GM23248 (cell line): ENCODE data around the gene GNAI2. TPM values are rescaled to one million over a fixed set of nuclear protein-coding genes. Genes with fewer than 3 reads are reported as not detected.

ENCODE experiments used
- DNase-seq: peaks from one replicate; pipeline ENCODE4 v3.0.0-alpha.2; 2015
- H2AFZ ChIP-seq: fragments of 200-600 bp; sonication (generic); 2 replicates; pipeline ENCODE4 v1.6.1; 2016; ENCODE audit warnings: antibody characterized with exemption
- H3F3A ChIP-seq: fragments of 200-600 bp; sonication (generic); 2 replicates; pipeline ENCODE4 v1.6.1; 2016; ENCODE audit warnings: mild to moderate bottlenecking, antibody characterized with exemption, mixed run types; ENCODE audit not compliant: insufficient read depth
- H3K27ac ChIP-seq: fragments of 200-600 bp; sonication (generic); 2 replicates; pipeline ENCODE4 v1.5.1; 2016; ENCODE audit warnings: mild to moderate bottlenecking
- H3K27me3 ChIP-seq: fragments of 200-600 bp; sonication (generic); replicated peaks from 2 replicates; pipeline ENCODE4 v1.6.1; 2016; ENCODE audit warnings: mild to moderate bottlenecking; ENCODE audit not compliant: insufficient read depth
- H3K36me3 ChIP-seq: fragments of 200-600 bp; sonication (generic); 2 replicates; pipeline ENCODE4 v1.6.1; 2016; ENCODE audit warnings: low read depth, mild to moderate bottlenecking
- H3K4me1 ChIP-seq: fragments of 200-600 bp; sonication (generic); 2 replicates; pipeline ENCODE4 v1.6.1; 2016; ENCODE audit warnings: mild to moderate bottlenecking; ENCODE audit not compliant: insufficient read depth
- H3K4me2 ChIP-seq: fragments of 200-600 bp; sonication (generic); one replicate; pipeline ENCODE4 v1.6.1; 2016; ENCODE audit warnings: mild to moderate bottlenecking; ENCODE audit not compliant: unreplicated experiment
- H3K4me3 ChIP-seq: fragments of 200-600 bp; sonication (generic); 2 replicates; pipeline ENCODE4 v1.5.1; 2016; ENCODE audit warnings: mild to moderate bottlenecking
- H3K79me2 ChIP-seq: fragments of 200-600 bp; sonication (generic); 2 replicates; pipeline ENCODE4 v1.6.1; 2016; ENCODE audit warnings: mild to moderate bottlenecking; ENCODE audit not compliant: insufficient read depth
- H3K9ac ChIP-seq: fragments of 200-600 bp; sonication (generic); 2 replicates; pipeline ENCODE4 v1.6.1; 2016; ENCODE audit warnings: mild to moderate bottlenecking
- H3K9me2 ChIP-seq: fragments of 200-600 bp; sonication (generic); 2 replicates; pipeline ENCODE4 v1.6.1; 2016; ENCODE audit warnings: mixed run types, mild to moderate bottlenecking, moderate library complexity; ENCODE audit not compliant: insufficient read depth
- H3K9me3 ChIP-seq: fragments of 200-600 bp; sonication (generic); one replicate; pipeline ENCODE4 v1.6.1; 2017; ENCODE audit warnings: low read depth
- H4K20me1 ChIP-seq: fragments of 200-600 bp; sonication (generic); 2 replicates; pipeline ENCODE4 v1.6.0; 2016; ENCODE audit not compliant: insufficient read depth
- EZH2 ChIP-seq: fragments of 200-600 bp; sonication (generic); IDR thresholded peaks from 2 replicates; pipeline ENCODE4 v1.6.1; 2018; ENCODE audit warnings: antibody characterized with exemption, mild to moderate bottlenecking; ENCODE audit not compliant: insufficient read depth, poor library complexity, severe bottlenecking
- EZH2phosphoT487 ChIP-seq: fragments of 200-600 bp; sonication (generic); IDR thresholded peaks from 2 replicates; pipeline ENCODE4 v1.6.1; 2018; ENCODE audit warnings: antibody characterized with exemption, moderate library complexity, mild to moderate bottlenecking, low read depth; ENCODE audit not compliant: insufficient read depth
- WGBS, 2 experiments: methylation state at CpG; one replicate each; pipeline ENCODE4 v1.1.6; 2015 to 2017; ENCODE audit warnings: low lambda C conversion rate in 2 of 2, low coverage in 1 of 2; ENCODE audit errors: missing lambda C conversion rate in 2 of 2; 5-methylcytosine and 5-hydroxymethylcytosine counted together
- in situ Hi-C: fragments of 300-500 bp; cut with MboI; formaldehyde crosslinking; loops from 2 replicates; pipeline ENCODE4 v1.15.0; 2020
- polyA plus RNA-seq: library from polyadenylated mRNA; unstranded; fragments of >200 nt; fragmentation: Nextera tagmentation; extraction: Ambion mirVana; gene quantifications from 2 replicates; pipeline ENCODE4 v1.2.1, GENCODE V29; 2016
- total RNA-seq: library from RNA; depleted of rRNA; stranded (reverse); fragments of >200 nt; shearing (Covaris generic); gene quantifications from 2 replicates; pipeline ENCODE4 v1.2.3, GENCODE V29; 2014

Gene GNAI2
- total and polyA plus RNA-seq, 2 experiments from 2014 or later: 424 to 427 TPM

- peaks cover 28% of the 10 kb centered on the region for H3K4me1 ChIP-seq
- H3F3A ChIP-seq: peaks cover 13% of the 10 kb centered on the region; the same call in 1 of the 2 replicates
- TF ChIP-seq EZH2phosphoT487: no peak
- no peak for TF ChIP-seq EZH2
- no peaks in the 10 kb centered on the region for H3K9me3 ChIP-seq
- DNase-seq: no peak
- H3K4me2 ChIP-seq: no peak overlapping the region
- H3K27me3 ChIP-seq: no peaks in the 10 kb centered on the region
- H3K27ac ChIP-seq: no peak overlapping the region
- H3K9me2 ChIP-seq: no peaks in the 10 kb centered on the region
- no peaks in the 10 kb centered on the region for H3K79me2 ChIP-seq
- 74 to 82% methylated on average over 7 of the region's 7 CpGs for WGBS, 2 experiments
- no peaks in the 10 kb centered on the region for H4K20me1 ChIP-seq
- in situ Hi-C loops: no loop called here
- H3K9ac ChIP-seq: no peak overlapping the region
- no peak overlapping the region for H3K4me3 ChIP-seq
- no peaks in the 10 kb centered on the region for H3K36me3 ChIP-seq
- no peak overlapping the region for H2AFZ ChIP-seq
Measured at GRCh38 chr3:50262778-50263177, 26.8 kb downstream of the GNAI2 start.

GRCh38 chr3:50263478-50264382 is 27.7 kb downstream of the GNAI2 start:
- in situ Hi-C loops: no loop called here
- Histone ChIP-seq H3K4me1 (peaks cover 28% of the 10 kb centered on the region), H3K79me2 (no peaks in the 10 kb centered on the region), H3K36me3 (no peaks in the 10 kb centered on the region), H3K9me3 (no peaks in the 10 kb centered on the region), H3F3A (peaks cover 19% of the 10 kb centered on the region), H3K4me2 (peak overlapping the region; percentile 23), H3K27ac (peak overlapping the region; percentile 48), H3K4me3 (no peak overlapping the region), H3K9ac (peak overlapping the region; percentile 41; the same call in 1 of the 2 replicates), H3K9me2 (no peaks in the 10 kb centered on the region), H3K27me3 (no peaks in the 10 kb centered on the region), H4K20me1 (no peaks in the 10 kb centered on the region), H2AFZ (no peak overlapping the region)
- 40 to 55% methylated on average over 6 of the region's 6 CpGs for WGBS, 2 experiments
- TF ChIP-seq EZH2 (no peak), EZH2phosphoT487 (no peak)
- peak; percentile 53 for DNase-seq

- TF ChIP-seq EZH2phosphoT487 (no peak), EZH2 (no peak)
- Histone ChIP-seq H3K4me2 (peak overlapping the region; percentile 23), H3K36me3 (no peaks in the 10 kb centered on the region), H3K9me2 (no peaks in the 10 kb centered on the region), H3F3A (peaks cover 13% of the 10 kb centered on the region), H4K20me1 (no peaks in the 10 kb centered on the region), H3K27ac (peak overlapping the region; percentile 48), H3K4me3 (no peak overlapping the region), H3K79me2 (no peaks in the 10 kb centered on the region), H3K9me3 (no peaks in the 10 kb centered on the region), H3K4me1 (peaks cover 35% of the 10 kb centered on the region), H3K27me3 (no peaks in the 10 kb centered on the region), H3K9ac (peak overlapping the region; percentile 41), H2AFZ (no peak overlapping the region)
- in situ Hi-C loops: no loop called here
- DNase-seq: peak; percentile 83
- 3 to 15% methylated on average over 6 to 7 of the region's 7 CpGs for WGBS, 2 experiments
Measured at GRCh38 chr3:50264383-50264963, 28.5 kb downstream of the GNAI2 start.

- H2AFZ ChIP-seq: no peak overlapping the region
- no peaks in the 10 kb centered on the region for H3K27me3 ChIP-seq
- 66 to 68% methylated on average over 7 of the region's 7 CpGs for WGBS, 2 experiments
- TF ChIP-seq EZH2 (no peak), EZH2phosphoT487 (no peak)
- H3K4me1 ChIP-seq: peaks cover 37% of the 10 kb centered on the region
- in situ Hi-C loops: no loop called here
- peaks cover 13% of the 10 kb centered on the region; the same call in 1 of the 2 replicates for H3F3A ChIP-seq
- H4K20me1 ChIP-seq: no peaks in the 10 kb centered on the region
- no peaks in the 10 kb centered on the region for H3K9me2 ChIP-seq
- no peak overlapping the region for H3K4me2 ChIP-seq
- no peak for DNase-seq
- no peaks in the 10 kb centered on the region for H3K79me2 ChIP-seq
- H3K9me3 ChIP-seq: no peaks in the 10 kb centered on the region
- H3K27ac ChIP-seq: peak overlapping the region; percentile 48
- H3K4me3 ChIP-seq: no peak overlapping the region
- peak overlapping the region; percentile 41; the same call in 1 of the 2 replicates for H3K9ac ChIP-seq
- H3K36me3 ChIP-seq: no peaks in the 10 kb centered on the region
Measured at GRCh38 chr3:50264964-50265485, 29.0 kb downstream of the GNAI2 start.
